IMR-90 (cell line): ENCODE results near the gene GPHA2. TPM values are rescaled to one million over a fixed set of nuclear protein-coding genes. Genes with fewer than 3 reads are reported as not detected.

Experiments used
- ATAC-seq: fragments of 200-7000 bp; cut with Tn5 transposase; 2 replicates; pipeline ENCODE4 v1.9.1; 2020; ENCODE audit warnings: low read depth, mild to moderate bottlenecking, moderate library complexity
- BruUV-seq: library from RNA; stranded (reverse); fragments of 400-500 nt; replicated peaks from 2 replicates; lab custom pipeline; 2021; lab: Mats Ljungman, UMichigan
- CTCF ChIA-PET: fragments of 300-600 bp; formaldehyde crosslinking; extraction: SDS; loops from one replicate; lab custom pipeline; 2021; ENCODE audit warnings: antibody characterized with exemption; lab: Yijun Ruan, JAX
- POLR2A ChIA-PET: fragments of 300-600 bp; sonication (Branson Sonifier 250); formaldehyde crosslinking; loops from one replicate; lab custom pipeline; 2022; ENCODE audit warnings: antibody characterized with exemption; ENCODE audit not compliant: unreplicated experiment; lab: Charles Lee
- DNase-seq: peaks from one replicate; pipeline ENCODE4 v3.0.0; 2013
- H2AFZ ChIP-seq: replicated peaks from 2 replicates; pipeline ENCODE3; 2013; ENCODE audit warnings: low read length, mild to moderate bottlenecking; ENCODE audit not compliant: poor library complexity
- H2AK5ac ChIP-seq: 2 replicates; pipeline ENCODE4 v1.6.1; 2013; ENCODE audit warnings: low read depth, low read length, inconsistent platforms
- H2AK9ac ChIP-seq: replicated peaks from 2 replicates; pipeline ENCODE3; 2013; ENCODE audit warnings: mild to moderate bottlenecking, low read depth, low read length, moderate library complexity; ENCODE audit not compliant: poor library complexity
- H2BK120ac ChIP-seq: 2 replicates; pipeline ENCODE4 v1.6.1; 2013; ENCODE audit warnings: low read depth, low read length, inconsistent platforms
- H2BK15ac ChIP-seq: 3 replicates; pipeline ENCODE4 v1.6.1; 2013; ENCODE audit warnings: low read depth, low read length, inconsistent platforms
- H2BK20ac ChIP-seq: 2 replicates; pipeline ENCODE4 v1.6.1; 2013; ENCODE audit warnings: low read depth, mild to moderate bottlenecking, inconsistent platforms, low read length, moderate library complexity
- H2BK5ac ChIP-seq: 2 replicates; pipeline ENCODE4 v1.6.1; 2013; ENCODE audit warnings: mild to moderate bottlenecking, low read depth, low read length, inconsistent platforms; ENCODE audit not compliant: poor library complexity, severe bottlenecking
- H3K14ac ChIP-seq: replicated peaks from 2 replicates; pipeline ENCODE4 v1.6.1; 2013; ENCODE audit warnings: low read depth, low read length, inconsistent platforms
- H3K18ac ChIP-seq: 2 replicates; pipeline ENCODE4 v1.6.1; 2013; ENCODE audit warnings: low read depth, low read length, control low read depth
- H3K23ac ChIP-seq: 2 replicates; pipeline ENCODE4 v1.6.1; 2013; ENCODE audit warnings: low read depth, low read length, inconsistent platforms
- H3K27ac ChIP-seq: 2 replicates; pipeline ENCODE4 v1.5.1; 2013; ENCODE audit warnings: mild to moderate bottlenecking, control low read depth, low read length; ENCODE audit not compliant: insufficient read depth
- H3K27me3 ChIP-seq: 2 replicates; pipeline ENCODE4 v1.6.1; 2013; ENCODE audit warnings: low read length; ENCODE audit not compliant: control insufficient read depth, insufficient read depth
- H3K36me3 ChIP-seq: 2 replicates; pipeline ENCODE4 v1.6.1; 2013; ENCODE audit warnings: low read length, mixed read lengths; ENCODE audit not compliant: control insufficient read depth, insufficient read depth
- H3K4ac ChIP-seq: 2 replicates; pipeline ENCODE4 v1.6.1; 2013; ENCODE audit warnings: low read depth, low read length, inconsistent platforms
- H3K4me1 ChIP-seq: 2 replicates; pipeline ENCODE4 v1.6.1; 2013; ENCODE audit warnings: low read length, mixed read lengths; ENCODE audit not compliant: control insufficient read depth, insufficient read depth
- H3K4me2 ChIP-seq: 2 replicates; pipeline ENCODE4 v1.6.1; 2013; ENCODE audit warnings: low read depth, mild to moderate bottlenecking, control low read depth, low read length, moderate library complexity
- H3K4me3 ChIP-seq: 2 replicates; pipeline ENCODE4 v1.5.1; 2013; ENCODE audit warnings: low read depth, mild to moderate bottlenecking, control low read depth, low read length, moderate library complexity; ENCODE audit not compliant: insufficient read depth
- H3K56ac ChIP-seq: 2 replicates; pipeline ENCODE4 v1.6.1; 2013; ENCODE audit warnings: low read length, inconsistent platforms; ENCODE audit not compliant: insufficient read depth; ENCODE audit errors: extremely low read depth
- H3K79me1 ChIP-seq, 2 experiments: 2 replicates each; pipeline ENCODE4 v1.6.1; 2013; ENCODE audit warnings: low read length in 2 of 2, inconsistent platforms in 1 of 2, low read depth in 1 of 2
- H3K9ac ChIP-seq: 2 replicates; pipeline ENCODE4 v1.6.1; 2013; ENCODE audit warnings: low read depth, low read length, control low read depth
- H3K9me1 ChIP-seq: 2 replicates; pipeline ENCODE4 v1.6.1; 2013; ENCODE audit warnings: low read length, inconsistent platforms; ENCODE audit not compliant: insufficient read depth
- H3K9me3 ChIP-seq: 2 replicates; pipeline ENCODE4 v1.6.1; 2013; ENCODE audit warnings: low read length; ENCODE audit not compliant: control insufficient read depth, insufficient read depth
- H4K20me1 ChIP-seq: 2 replicates; pipeline ENCODE4 v1.6.1; 2013; ENCODE audit warnings: low read length, inconsistent platforms; ENCODE audit not compliant: insufficient read depth
- H4K5ac ChIP-seq: 2 replicates; pipeline ENCODE4 v1.6.1; 2013; ENCODE audit warnings: mild to moderate bottlenecking, low read depth, low read length, control low read depth
- H4K8ac ChIP-seq, 2 experiments: 2 replicates each; pipeline ENCODE4 v1.6.1; 2013; ENCODE audit warnings: low read depth in 2 of 2, low read length in 2 of 2, control low read depth in 1 of 2, inconsistent platforms in 1 of 2
- H4K91ac ChIP-seq: 2 replicates; pipeline ENCODE4 v1.6.1; 2013; ENCODE audit warnings: low read depth, low read length, inconsistent platforms; ENCODE audit not compliant: insufficient read depth
- MAFK ChIP-seq: IDR thresholded peaks from 2 replicates; pipeline ENCODE4 v1.6.1; 2012; ENCODE audit warnings: low read depth, low read length, improper control_type of control experiment
- MAZ ChIP-seq: IDR thresholded peaks from 2 replicates; pipeline ENCODE4 v1.6.1; 2012; ENCODE audit warnings: low read depth, mild to moderate bottlenecking, low read length, improper control_type of control experiment, moderate library complexity, borderline replicate concordance
- WGBS, 2 experiments: methylation state at CpG; one replicate each; pipeline versions ENCODE4 v1.1.5 to v1.1.7; 2013; ENCODE audit warnings: missing lambda C conversion rate in 2 of 2; ENCODE audit not compliant: insufficient read length in 1 of 2; ENCODE audit errors: extremely low coverage in 2 of 2; 5-methylcytosine and 5-hydroxymethylcytosine counted together
- dilution Hi-C: fragments of 300-500 bp; cut with HindIII; formaldehyde crosslinking; loops from one replicate; pipeline ENCODE4 v1.14.3; 2018; ENCODE audit warnings: low sequenced_read_pairs; ENCODE audit not compliant: unreplicated experiment
- in situ Hi-C: fragments of 300-500 bp; cut with MboI; formaldehyde crosslinking; loops from 3 replicates; pipeline ENCODE4 v1.14.3; 2019; ENCODE audit warnings: low sequenced_read_pairs, inconsistent platforms, mixed read lengths
- intact Hi-C: fragments of 100-400 bp; cut with micrococcal nuclease; formaldehyde crosslinking; loops from 2 replicates; pipeline ENCODE4 v1.10.0; 2022
- polyA plus RNA-seq, 3 experiments: library from polyadenylated mRNA; depleted of rRNA; stranded (reverse); fragments of >200 nt; gene quantifications; 2 replicates each; pipeline ENCODE4 v1.2.3, GENCODE V29; 2012; ENCODE audit warnings: low replicate concordance in 1 of 3
- total RNA-seq: library from RNA; depleted of rRNA; stranded (reverse); fragments of >200 nt; gene quantifications from 2 replicates; pipeline ENCODE4 v1.2.3, GENCODE V29; 2012

Gene GPHA2
- total and polyA plus RNA-seq, 2 of the 4 experiments (the other 2 are of a cell fraction) = not detected

DNA sequence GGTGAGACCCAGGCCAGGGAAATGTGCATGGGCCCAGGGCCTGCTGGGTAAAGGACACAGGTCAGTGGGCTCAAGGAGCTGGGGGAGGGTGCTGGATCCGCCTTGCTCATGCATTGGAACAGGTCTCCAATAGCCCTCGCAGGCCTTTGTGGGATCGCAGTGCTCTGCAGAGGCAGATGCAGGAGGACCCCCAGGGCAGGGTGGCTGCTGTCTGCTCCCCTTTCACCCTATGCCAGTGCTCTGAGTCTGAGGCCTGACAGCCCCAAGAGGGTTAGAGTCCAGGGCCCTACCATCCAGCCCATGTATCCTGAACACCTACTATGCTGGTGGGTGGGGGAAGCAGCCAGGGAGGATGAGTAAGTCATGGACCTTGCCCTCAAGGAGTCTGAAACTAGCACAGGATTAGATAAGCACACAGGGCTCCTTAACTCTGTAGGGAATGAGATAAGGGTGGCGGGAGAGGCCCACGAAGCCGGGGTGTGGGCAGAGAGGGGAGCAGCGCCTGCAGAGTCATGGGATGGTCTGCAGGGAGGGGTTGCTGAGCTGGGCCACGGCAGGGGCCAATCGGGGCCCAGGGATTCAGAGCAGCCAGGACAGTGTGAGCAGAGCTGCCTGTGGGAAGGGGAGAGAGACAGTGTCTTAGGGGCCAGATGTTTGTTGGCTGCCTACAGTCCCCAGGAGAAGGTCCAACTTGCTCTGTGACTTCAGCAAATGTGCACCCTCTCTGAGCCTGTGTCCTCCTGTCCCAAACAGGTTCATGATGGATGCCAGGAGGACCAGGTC is 46.8 kb downstream of the GPHA2 start:
- H3K4me3 ChIP-seq = no peak overlapping the region
- H3K4me1 ChIP-seq = peaks cover 10% of the 10 kb centered on the region
- H4K5ac ChIP-seq = no peak overlapping the region
- H3K36me3 ChIP-seq = no peaks in the 10 kb centered on the region
- H2AK9ac ChIP-seq = peak overlapping the region; percentile 83
- peak overlapping the region; percentile 14 for H2AK5ac ChIP-seq
- peaks cover 0 to 3% of the 10 kb centered on the region in 2 experiments; a peak in 1 of 4 replicates for H3K79me1 ChIP-seq
- no peak overlapping the region for H2BK120ac ChIP-seq
- no peak overlapping the region for H3K56ac ChIP-seq
- intact Hi-C loops (loop anchor here (1.0 kb wide), 1 partner anchor 42 kb away; no protein-coding TSS in a partner anchor), in situ Hi-C loops (no loop called here), dilution Hi-C loops (no loop called here)
- H3K9me1 ChIP-seq = peaks cover 12% of the 10 kb centered on the region
- no peak overlapping the region; the same call in 1 of the 2 replicates for H2BK20ac ChIP-seq
- BruUV-seq = no TSS peak
- peak overlapping the region; percentile 4 for H2AFZ ChIP-seq
- H3K23ac ChIP-seq = no peak overlapping the region
- no peak overlapping the region for H3K9ac ChIP-seq
- peaks cover 3% of the 10 kb centered on the region; the same call in 1 of the 2 replicates for H4K20me1 ChIP-seq
- TF ChIP-seq MAZ (0 out of 2 replicates have a peak, but pooled peaks have one; percentile 24), MAFK (no peak)
- H3K18ac ChIP-seq = no peak overlapping the region
- H3K27ac ChIP-seq = no peak overlapping the region
- peak overlapping the region in 1 of 2 experiments; percentile 7; a peak in 2 of 4 replicates for H4K8ac ChIP-seq
- ChIA-PET POLR2A (no interaction called here), CTCF (interaction anchor here (0.6 to 2.2 kb wide), 5 partner anchors 12 to 42 kb away, joined by 3 to 15 read pairs (median 7); no protein-coding TSS in a partner anchor)
- H3K27me3 ChIP-seq = no peaks in the 10 kb centered on the region
- H2BK5ac ChIP-seq = no peak overlapping the region
- DNase-seq = no peak
- ATAC-seq = no peak
- 48% methylated on average over 5 of the region's 9 CpGs; no CpG with 5 or more reads in 1 of the 2 experiments for WGBS, 2 experiments
- H3K9me3 ChIP-seq = no peaks in the 10 kb centered on the region
- H4K91ac ChIP-seq = no peak overlapping the region
- no peak overlapping the region for H3K4me2 ChIP-seq
- no peak overlapping the region for H3K14ac ChIP-seq
- 0 out of 2 replicates have a peak overlapping the region, but pooled peaks have one; percentile 1 for H3K4ac ChIP-seq
- no peak overlapping the region for H2BK15ac ChIP-seq
